HG02763 (cell line): ENCODE data around the gene NDST4.

Experiments used
- ATAC-seq: cut with Tn5 transposase; IDR thresholded peaks from one replicate; pipeline ENCODE4 v1.9.1; 2021; ENCODE audit warnings: mild to moderate bottlenecking, moderate library complexity; ENCODE audit not compliant: unreplicated experiment

The NDST4 gene

DNA sequence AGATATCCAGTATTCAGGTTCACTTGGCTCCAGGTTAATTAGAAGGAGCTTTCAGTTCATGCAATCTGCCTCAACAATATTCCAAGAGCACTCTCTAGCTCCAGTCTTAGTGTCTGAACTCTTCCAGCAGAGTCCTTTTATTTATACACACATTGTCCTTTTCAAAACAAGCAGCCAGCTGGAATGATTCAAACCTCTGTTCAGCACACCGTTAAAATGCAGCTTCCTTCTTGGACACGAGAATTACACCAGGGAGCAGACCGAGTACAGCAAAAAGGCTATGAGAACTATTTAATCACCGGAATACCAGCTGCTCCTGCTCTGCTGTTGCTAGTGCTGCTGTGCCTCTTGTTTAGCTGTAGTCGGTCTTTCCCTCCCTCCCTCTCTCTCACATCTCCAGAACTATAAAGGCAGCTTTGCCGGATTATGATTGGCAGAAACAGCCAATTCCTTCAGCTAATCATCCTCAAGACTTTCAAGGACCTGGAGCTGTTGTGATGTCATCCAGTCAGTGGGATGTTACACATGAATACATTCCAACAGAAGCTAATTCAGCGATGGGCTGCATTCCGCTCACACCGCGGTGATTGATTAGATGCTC is at the start of gene NDST4:
Gene NDST4, minus strand, starts transcription at position 115 of the 601 bp plus-strand sequence. CDS start 36,584 bp downstream, outside the sequence.
- no peak for ATAC-seq

GRCh38 chr4:115159141-115159540 is 45.7 kb upstream of the NDST4 start:
- ATAC-seq = no peak

DNA sequence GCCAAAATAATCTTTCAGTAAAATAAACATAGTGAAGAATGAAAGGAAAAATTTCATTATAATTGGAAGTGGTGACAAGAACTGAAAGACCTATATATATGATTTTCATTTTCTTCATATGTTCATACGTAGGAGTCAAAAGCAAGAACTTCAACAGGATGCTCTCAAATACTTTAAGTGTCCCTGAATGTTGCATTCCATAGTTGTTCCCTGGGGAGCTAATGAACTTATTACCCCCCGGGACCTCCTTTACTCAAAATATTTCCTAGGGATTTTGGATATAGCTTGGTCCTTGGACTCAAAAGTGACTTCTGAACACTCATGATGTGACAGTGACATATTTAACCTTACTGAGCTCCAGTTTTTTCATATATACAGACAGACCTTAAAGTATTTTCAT is 44.9 kb upstream of the NDST4 start:
- no peak for ATAC-seq

- no peak for ATAC-seq
Measured at GRCh38 chr4:115154826-115155225, 41.4 kb upstream of the NDST4 start.

DNA sequence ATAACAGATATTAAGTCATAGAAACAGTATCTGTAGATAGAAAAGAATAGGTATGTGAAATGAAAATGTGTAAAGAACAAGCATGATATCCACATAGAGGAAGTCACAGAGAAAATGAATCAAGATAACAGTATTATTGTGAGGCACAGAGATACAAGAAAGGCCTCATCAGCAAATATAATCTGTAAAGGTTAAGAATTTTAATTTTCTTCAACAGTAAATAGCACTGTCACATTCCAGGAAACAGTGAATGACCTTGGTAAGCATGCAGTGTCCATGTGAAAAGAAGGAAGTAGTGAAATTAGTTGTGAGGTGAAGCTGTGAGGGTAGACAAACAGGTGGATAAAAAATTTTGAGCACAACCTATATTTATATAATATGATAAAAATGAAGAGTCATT is 39.5 kb upstream of the NDST4 start:
- ATAC-seq = no peak

GRCh38 chr4:115152081-115152480 is 38.7 kb upstream of the NDST4 start:
- ATAC-seq = peak; percentile 84

DNA sequence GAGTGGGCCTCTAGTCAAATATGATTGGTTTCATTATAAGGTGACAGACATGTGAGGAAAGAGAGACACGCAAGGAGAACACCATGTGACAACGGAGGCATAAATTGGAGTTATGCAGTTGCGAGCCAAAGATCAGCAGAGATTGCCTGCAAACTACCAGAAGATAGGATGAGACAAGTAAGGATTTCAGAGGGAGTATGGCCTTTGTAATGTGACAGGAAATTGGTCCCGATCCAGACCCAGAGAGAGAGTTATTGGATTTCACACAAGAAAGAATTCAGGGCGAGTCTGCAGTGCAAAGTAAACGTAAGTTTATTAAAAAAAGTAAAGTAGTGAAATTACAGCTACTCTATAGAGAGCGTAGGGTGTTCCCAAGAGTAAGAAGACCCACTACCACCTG is 35.7 kb upstream of the NDST4 start:
- no peak for ATAC-seq

DNA sequence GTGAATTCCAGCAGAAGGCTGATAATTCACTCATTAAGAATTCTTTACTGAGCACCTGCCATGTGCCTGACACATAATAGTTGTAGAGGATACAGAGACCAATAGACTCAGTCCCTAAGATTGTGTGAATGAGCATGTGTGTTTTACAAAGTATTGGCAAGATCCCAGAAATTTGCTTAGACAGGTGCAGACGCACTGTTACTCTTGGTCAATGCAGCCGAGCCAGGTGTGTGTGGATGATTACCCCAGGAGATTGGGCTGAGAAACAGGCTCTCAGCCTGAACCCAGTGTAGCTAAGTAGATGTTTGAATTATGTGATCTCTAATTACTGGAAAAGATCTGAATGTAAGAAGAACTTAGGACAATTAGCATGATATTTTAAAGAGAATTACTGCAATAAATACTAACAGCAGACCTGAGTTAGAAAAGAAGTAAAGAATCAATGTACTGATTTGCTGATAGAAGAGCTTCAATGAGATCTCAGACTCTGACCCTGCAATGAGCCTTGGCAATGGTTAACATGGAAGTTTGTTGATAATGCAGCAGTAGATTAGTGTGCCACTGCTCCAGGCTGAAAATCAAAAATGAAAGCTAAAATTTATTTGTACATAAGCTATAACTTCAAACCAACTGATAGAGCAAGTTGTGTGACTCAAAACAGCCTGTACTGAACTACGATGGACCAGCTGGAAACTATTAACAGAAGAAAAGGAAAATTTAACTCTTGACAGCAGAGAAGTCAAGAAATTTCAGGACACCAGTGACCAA is 32.2 kb upstream of the NDST4 start:
- ATAC-seq = no peak

DNA sequence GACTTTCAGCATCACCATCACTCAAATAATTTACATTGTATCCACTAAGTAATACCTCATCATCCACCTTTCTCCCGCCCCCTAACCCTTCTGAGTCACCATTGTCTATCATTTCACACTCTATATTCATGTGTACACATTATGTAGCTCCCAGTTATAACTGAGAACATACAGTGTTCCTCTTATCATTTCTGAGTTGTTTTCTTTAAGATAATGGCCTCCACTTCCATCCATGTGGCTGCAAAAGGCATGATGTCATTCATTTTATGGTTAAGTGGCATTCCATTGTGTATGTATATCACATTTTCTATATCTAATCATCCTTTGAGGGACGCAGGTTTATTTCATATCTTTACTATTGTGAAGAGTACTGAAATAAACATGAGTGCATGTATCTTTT is 14.6 kb upstream of the NDST4 start:
- ATAC-seq = no peak

DNA sequence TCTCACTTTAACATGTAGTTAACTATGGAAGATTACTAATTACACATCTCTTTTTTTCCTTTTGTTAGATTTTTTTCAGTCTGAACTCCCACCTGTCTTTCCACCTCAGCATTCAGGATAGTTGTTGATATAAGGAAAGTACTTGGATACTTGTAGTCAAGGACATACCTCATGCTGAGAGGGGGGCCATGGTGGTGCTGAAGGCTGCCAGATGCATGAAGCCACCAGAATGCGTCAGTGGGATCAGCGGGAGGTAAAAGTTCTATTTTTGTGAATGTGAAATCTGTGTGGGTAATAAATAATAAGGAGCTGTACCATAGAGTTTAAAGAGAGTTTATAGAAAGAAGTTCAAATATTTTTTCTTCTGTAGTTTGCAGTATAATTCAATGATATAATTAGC is 13.1 kb upstream of the NDST4 start:
- ATAC-seq = no peak

DNA sequence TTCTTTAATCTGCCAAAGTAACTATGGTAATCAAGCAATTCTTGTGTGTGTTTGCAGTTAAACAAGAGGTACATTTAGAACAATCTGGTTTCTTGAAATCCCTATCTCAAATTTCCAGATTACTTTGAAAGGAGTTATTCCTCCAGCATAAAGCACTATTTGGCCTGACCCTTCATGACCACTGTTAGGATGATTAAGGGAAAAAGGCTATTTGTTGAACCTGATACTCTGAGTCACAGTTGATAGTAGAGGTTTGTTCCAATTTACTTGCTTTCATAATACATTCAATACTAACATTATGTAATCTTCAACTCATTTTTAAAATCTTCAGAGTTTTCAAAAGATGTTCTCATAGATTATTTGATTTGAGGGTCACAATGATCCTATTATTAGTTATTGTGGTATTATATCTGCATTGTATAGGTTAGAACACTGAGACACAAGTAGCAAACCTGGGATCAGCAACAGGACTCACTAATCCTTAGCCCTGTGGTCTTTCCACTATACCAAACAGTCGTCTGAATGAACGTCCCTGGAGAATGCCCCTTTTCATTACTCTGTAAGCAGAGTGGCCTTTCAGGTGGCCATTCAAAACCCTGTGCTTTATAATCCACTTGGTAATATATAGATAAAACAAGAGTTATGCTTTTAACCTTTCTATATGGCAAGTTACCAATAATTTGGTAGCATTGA is 8.1 kb upstream of the NDST4 start:
- ATAC-seq = no peak

GRCh38 chr4:115119804-115120352 is 6.5 kb upstream of the NDST4 start:
- ATAC-seq = no peak

GRCh38 chr4:115117651-115118050 is 4.2 kb upstream of the NDST4 start:
- no peak for ATAC-seq

DNA sequence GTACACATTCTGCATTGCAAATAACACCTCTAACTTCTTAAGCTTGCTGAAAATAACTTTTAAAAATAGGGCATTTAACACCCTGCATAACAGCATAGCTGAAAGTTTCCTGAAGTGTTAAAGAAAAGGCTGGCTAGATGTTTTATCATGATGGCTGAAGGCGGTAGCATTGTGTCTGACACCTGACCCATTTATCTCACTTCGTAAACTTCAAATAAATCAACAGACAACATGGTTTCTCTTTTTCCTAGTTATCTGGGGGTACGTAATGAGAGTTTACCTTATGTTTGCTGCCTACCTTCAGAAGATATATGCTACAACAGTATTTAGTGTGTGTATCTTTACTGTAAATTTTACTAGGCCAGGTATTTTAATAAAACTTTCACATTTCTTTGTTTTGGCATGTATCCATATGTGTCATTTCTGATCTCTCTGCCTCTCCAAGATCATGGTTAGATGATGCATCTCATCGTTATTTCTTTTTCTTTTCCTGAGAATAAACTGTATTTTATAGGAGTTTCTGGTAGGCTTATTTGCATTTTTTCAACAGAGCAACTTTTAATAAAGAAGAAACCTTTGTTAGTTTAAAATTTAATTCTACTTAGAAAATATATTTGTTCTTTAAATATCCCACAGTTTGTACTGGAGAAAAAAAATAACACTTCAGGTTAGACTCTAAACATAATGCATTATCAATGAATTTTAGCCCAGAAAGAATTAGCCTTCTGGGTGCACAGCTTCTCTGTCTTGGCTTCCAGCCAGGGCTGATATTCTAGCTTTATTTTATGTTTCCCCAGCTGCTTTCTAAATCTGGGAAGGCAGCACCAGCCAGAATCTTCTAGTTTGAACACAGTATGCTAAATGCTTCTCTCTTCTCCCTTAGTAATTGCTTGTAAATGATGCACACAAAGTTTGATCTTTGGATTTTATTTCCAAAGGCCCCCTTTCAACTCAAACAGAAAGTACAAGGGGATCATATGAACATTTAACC is 2.9 kb downstream of the NDST4 start:
- no peak for ATAC-seq

DNA sequence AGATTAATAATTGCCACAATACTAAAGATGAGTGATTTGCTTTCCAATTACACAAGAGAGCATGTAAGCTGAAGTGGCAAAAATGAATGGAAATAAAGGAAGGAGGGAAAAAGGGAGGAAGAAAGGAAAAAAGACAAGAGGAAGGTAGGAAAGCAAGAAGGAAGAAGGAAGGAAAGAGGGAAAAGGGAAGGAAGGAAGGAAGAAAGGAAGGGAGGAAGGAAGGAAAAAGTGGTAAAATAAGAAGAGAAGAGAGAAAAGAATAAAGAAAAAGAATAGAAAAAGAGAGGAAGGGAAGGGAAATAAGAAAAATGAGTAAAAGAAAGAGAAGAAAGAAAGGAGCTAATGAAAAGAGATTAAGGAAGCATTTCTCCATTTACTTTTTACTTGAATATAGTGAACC is 4.6 kb downstream of the NDST4 start:
- ATAC-seq = no peak

GRCh38 chr4:115107411-115107810 is 6.0 kb downstream of the NDST4 start:
- ATAC-seq = no peak

- no peak for ATAC-seq
Measured at GRCh38 chr4:115101675-115102074, 11.7 kb downstream of the NDST4 start.

- peak; percentile 72 for ATAC-seq
Measured at GRCh38 chr4:115090483-115091075, 22.8 kb downstream of the NDST4 start.

GRCh38 chr4:115082633-115083032 is 30.8 kb downstream of the NDST4 start:
- no peak for ATAC-seq

DNA sequence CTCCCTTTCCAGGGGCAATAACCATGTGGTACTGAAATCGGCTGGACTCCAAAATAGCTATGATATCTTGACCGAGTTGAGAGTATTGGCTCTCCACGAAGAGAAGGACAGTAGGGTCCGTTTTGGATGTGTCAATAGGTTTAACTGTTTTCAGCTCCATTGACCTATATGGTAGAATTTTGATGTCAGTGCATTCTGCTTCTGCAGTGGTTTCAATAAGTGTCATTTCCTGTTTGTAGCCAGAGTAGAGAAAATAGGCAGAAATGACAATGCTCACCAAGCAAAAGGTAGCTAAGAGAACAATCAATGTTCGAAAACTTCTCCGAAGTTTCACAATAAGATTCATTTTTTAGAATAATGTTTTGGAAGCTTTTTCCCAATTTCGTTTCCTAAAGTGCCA is 36.7 kb downstream of the NDST4 start:
- no peak for ATAC-seq
